ENCODE data around the gene ATG3.
A peak's percentile ranks its signal among the peaks of the same experiment; 100 is the strongest.

The ATG3 gene

DNA sequence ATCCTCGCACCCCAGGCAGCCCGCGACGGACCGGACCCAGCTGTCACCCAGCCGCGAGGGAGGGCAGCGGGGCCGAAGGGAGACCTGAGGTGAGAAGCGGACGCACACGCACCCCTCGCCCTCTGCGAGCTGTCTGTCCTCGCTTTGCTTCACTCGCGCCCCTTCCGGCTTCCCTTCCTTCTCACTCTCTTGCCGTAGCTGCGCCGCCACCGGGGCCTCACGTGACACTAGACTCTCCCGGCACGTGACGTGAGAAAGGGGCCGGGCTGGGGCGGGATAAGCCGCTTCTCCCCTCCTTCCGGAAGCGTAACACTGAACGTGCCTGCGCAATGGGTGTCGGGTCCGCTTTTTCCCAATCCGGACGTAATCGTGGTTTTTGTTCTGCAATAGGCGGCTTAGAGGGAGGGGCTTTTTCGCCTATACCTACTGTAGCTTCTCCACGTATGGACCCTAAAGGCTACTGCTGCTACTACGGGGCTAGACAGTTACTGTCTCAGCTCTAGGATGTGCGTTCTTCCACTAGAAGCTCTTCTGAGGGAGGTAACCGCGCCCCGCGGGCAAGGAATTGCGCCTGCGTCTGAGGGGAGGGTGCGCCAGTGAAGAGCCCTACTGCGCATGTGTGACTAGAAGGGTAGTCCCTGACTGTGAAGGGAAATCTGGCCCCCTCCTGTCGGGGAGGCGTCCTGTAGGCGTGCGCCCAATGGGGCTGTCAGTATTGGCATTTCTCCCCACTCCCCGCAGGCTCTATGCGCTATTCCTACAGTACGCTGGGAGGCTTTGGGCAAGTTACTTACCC is at the start of gene ATG3, which contains the start of gene SLC35A5:
TSS of gene ATG3 (minus strand) at position 229 of the 796 bp plus-strand sequence. CDS start 434 bp downstream, outside the sequence.
TSS of gene SLC35A5 (plus strand) at position 312 of the 796 bp plus-strand sequence. CDS start 1,359 bp downstream, outside the sequence.
- in situ Hi-C loops (cut with HindIII; ENCODE audit: low pct_ligation_motif_present, low pct_unique_long_range_greater_than_20kb, low sequenced_read_pairs), result no loop called here

GRCh38 chr3:112610121-112610520 is 48.4 kb upstream of the ATG3 start:
- in situ Hi-C loops (cut with HindIII; ENCODE audit: low pct_ligation_motif_present, low pct_unique_long_range_greater_than_20kb, low sequenced_read_pairs), result no loop called here

More for the DNA sequence above, at the start of gene ATG3, which contains the start of gene SLC35A5:
- DNase-seq, result peak; percentile 96

GRCh38 chr3:112607863-112608262 is 46.1 kb upstream of the ATG3 start:
- in situ Hi-C loops (cut with HindIII; ENCODE audit: low pct_ligation_motif_present, low pct_unique_long_range_greater_than_20kb, low sequenced_read_pairs), result no loop called here
- DNase-seq, result no peak

More at GRCh38 chr3:112610121-112610520, 48.4 kb upstream of the ATG3 start:
- DNase-seq, result no peak

DNA sequence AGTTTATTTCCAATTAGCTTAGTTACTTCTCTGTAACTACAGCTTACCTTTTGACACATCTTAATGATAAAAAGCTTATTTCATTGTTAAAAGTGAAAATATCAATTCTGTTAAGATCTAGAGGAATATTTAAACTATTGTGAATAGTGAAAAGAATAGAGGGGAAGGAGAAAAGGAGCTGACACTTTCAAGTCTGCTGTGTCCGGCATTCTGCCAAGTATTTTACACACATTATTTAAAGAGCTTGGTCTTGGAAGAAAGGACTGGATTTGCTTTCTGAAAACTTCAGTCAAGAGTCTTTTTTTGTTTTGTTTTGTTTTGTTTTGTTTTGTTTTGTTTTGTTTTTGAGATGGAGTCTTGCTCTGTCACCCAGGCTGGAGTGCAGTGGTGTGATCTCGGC is 44.3 kb upstream of the ATG3 start:
- in situ Hi-C loops (cut with HindIII; ENCODE audit: low pct_ligation_motif_present, low pct_unique_long_range_greater_than_20kb, low sequenced_read_pairs), result no loop called here
- DNase-seq, result no peak

DNA sequence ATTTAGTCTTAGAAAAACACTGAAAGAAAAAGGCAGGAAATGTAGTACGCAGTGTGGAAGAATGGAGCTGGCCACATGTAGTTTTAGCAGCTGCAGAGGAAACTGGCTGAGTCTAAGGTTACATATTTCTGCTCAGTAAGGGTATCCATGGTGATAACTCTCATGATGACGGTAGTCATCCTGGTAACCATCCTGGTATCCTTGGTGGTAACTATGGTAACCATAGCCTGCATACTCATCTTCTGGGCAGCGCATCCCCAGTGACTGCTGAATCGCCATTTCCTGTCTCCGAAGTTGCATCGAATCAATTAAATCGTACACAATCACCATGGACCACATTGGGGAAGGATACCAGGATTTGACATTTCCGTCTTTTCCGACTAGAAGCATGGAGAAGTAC is 43.5 kb upstream of the ATG3 start:
- in situ Hi-C loops (cut with HindIII; ENCODE audit: low pct_ligation_motif_present, low pct_unique_long_range_greater_than_20kb, low sequenced_read_pairs), result no loop called here
- no peak for DNase-seq

- DNase-seq, result no peak
- in situ Hi-C loops (cut with HindIII; ENCODE audit: low pct_ligation_motif_present, low pct_unique_long_range_greater_than_20kb, low sequenced_read_pairs), result no loop called here
These were observed 42.8 kb upstream of the ATG3 start for GRCh38 chr3:112604536-112604935.

DNA sequence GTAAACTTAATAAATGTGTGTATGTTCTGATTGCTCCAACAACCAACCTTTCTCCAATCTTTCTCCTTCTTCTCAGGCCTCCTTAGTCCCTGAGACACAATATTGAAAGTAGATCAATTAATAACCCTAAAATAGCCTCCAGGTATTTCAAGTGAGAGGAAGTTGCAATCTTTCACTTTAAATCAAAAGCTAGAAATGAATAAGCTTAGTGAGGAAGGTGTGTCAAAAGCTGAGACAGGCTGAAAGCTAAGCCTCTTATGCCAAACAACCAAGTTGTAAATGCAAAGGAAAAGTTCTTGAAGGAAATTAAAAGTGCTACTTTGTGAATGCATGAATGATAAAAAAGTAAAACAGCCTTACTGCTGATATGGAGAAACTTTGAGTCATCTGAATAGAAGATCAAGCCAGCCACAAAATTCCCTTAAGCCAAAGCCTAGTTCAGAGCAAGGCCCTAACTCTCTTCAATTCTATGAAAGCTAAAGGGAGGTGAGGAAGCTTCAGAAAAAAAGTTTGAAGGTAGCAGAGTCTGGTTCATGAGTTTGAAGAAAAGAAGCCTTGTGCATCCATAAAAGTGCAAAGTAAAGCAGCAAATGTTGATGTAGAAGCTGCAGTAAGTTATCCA is 40.6 kb upstream of the ATG3 start:
- DNase-seq, result no peak
- in situ Hi-C loops (cut with HindIII; ENCODE audit: low pct_ligation_motif_present, low pct_unique_long_range_greater_than_20kb, low sequenced_read_pairs), result no loop called here

GRCh38 chr3:112598731-112599130 is 37.0 kb upstream of the ATG3 start:
- DNase-seq, result no peak
- in situ Hi-C loops (cut with HindIII; ENCODE audit: low pct_ligation_motif_present, low pct_unique_long_range_greater_than_20kb, low sequenced_read_pairs), result no loop called here

DNA sequence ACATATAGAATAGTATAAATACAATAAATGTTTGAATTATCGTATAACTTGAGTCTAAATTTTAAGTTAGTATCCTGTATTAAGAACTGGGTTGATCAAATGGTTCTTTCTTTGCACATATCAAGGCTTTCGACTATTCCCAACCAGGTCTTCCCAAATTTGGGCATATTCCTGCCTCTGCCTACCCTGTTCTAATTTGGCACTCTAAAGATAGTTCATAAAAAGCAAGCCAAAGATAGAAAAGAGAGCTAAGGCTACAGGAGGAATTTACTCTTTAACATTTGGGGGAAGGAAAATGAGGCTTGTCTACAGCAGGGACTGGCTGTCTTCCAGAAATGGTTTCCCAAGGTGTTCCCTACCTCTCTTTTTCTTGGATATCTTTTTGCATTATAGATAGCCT is 36.2 kb upstream of the ATG3 start:
- in situ Hi-C loops (cut with HindIII; ENCODE audit: low pct_ligation_motif_present, low pct_unique_long_range_greater_than_20kb, low sequenced_read_pairs), result no loop called here

GRCh38 chr3:112594856-112595255 is 33.1 kb upstream of the ATG3 start:
- no peak for DNase-seq
- in situ Hi-C loops (cut with HindIII; ENCODE audit: low pct_ligation_motif_present, low pct_unique_long_range_greater_than_20kb, low sequenced_read_pairs), result no loop called here

More for the DNA sequence above, 36.2 kb upstream of the ATG3 start:
- DNase-seq, result no peak

- in situ Hi-C loops (cut with HindIII; ENCODE audit: low pct_ligation_motif_present, low pct_unique_long_range_greater_than_20kb, low sequenced_read_pairs), result no loop called here
- no peak for DNase-seq
These were observed 31.5 kb upstream of the ATG3 start for GRCh38 chr3:112593258-112593657.

DNA sequence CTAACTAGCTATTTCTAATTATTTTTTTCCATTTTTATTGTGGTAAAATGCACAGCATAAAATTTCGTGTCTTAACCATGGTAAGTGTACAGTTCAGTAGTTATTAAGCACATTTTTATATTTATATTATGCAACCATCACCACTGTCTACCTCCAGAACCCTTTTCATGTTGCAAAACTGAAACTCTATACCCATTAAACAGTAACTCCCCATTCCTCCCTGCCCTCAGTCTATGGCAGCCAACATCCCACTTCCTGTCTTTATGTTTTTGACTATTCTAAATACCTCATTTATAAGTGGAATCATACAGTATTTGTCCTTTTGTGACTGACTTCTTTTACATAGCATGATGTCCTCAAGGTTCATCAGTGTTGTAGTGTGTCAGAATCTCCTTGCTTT is 25.6 kb upstream of the ATG3 start:
- DNase-seq, result no peak
- in situ Hi-C loops (cut with HindIII; ENCODE audit: low pct_ligation_motif_present, low pct_unique_long_range_greater_than_20kb, low sequenced_read_pairs), result no loop called here

DNA sequence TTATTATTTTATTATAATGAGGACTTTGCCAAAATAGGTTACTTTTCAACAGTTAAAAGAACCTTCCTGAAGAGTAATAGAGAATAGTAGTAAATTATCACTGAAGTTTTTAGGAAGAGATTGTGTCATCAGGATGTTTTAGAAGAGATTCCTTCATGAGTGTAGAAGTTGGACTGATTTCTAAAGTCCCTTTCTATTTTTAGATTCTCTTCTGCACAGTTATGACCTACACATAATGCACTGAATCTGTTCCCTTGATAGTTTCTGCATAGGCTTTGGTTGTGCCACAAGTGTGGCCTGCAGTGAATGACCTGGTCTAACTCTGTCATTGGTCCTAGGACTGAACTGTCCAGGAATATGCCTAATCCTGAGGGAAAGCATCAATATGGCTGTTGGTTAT is 24.0 kb upstream of the ATG3 start:
- no peak for DNase-seq
- in situ Hi-C loops (cut with HindIII; ENCODE audit: low pct_ligation_motif_present, low pct_unique_long_range_greater_than_20kb, low sequenced_read_pairs), result no loop called here

GRCh38 chr3:112583105-112583504 is 21.3 kb upstream of the ATG3 start:
- DNase-seq, result no peak
- in situ Hi-C loops (cut with HindIII; ENCODE audit: low pct_ligation_motif_present, low pct_unique_long_range_greater_than_20kb, low sequenced_read_pairs), result no loop called here

- in situ Hi-C loops (cut with HindIII; ENCODE audit: low pct_ligation_motif_present, low pct_unique_long_range_greater_than_20kb, low sequenced_read_pairs), result no loop called here
- DNase-seq, result peak; percentile 45
These were observed 20.6 kb upstream of the ATG3 start for GRCh38 chr3:112582244-112582874.

GRCh38 chr3:112579697-112580096 is 17.9 kb upstream of the ATG3 start:
- no peak for DNase-seq
- in situ Hi-C loops (cut with HindIII; ENCODE audit: low pct_ligation_motif_present, low pct_unique_long_range_greater_than_20kb, low sequenced_read_pairs), result no loop called here

DNA sequence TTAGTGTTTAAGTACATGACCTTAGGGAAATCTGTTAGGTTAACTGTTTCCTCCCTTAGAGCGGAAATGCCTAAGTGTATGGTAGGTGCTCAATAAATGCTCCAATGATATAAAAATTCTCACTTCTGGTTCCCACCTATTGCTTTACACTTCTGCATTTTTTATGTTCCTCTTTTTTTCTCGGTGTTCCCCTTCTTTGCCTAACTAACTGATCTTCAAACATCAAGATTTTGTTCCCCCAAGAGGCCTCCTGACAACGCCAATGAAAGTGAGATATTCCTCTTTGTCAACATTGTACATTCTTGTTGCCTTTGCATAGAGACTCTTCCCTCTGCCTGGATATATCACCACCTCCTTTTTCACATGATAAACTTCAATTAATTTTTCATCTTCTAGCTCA is 17.5 kb upstream of the ATG3 start:
- in situ Hi-C loops (cut with HindIII; ENCODE audit: low pct_ligation_motif_present, low pct_unique_long_range_greater_than_20kb, low sequenced_read_pairs), result no loop called here

GRCh38 chr3:112572701-112573100 is 10.9 kb upstream of the ATG3 start:
- in situ Hi-C loops (cut with HindIII; ENCODE audit: low pct_ligation_motif_present, low pct_unique_long_range_greater_than_20kb, low sequenced_read_pairs), result no loop called here
- DNase-seq, result no peak

More for the DNA sequence above, 17.5 kb upstream of the ATG3 start:
- no peak for DNase-seq

DNA sequence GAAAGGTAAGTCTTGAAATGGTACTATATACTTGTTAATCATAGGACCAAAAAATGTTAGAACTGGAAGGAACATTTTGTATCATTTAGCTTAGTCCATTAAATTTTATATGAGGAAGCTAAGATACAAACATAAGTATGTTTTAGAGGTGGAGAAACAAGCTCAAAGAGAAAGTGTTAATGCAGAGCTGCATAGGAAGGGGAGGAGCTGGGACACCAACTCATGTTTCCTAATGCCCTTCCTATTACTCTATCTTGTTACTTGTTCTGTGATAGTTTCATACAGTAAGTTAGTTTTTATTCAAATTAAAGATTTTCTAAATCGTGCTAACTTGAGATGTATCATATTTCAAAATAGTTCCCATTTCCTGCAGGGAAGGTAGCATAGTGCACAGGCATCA is 7.5 kb upstream of the ATG3 start:
- in situ Hi-C loops (cut with HindIII; ENCODE audit: low pct_ligation_motif_present, low pct_unique_long_range_greater_than_20kb, low sequenced_read_pairs), result no loop called here
- DNase-seq, result no peak
